HUDEP-2 (cell line): ENCODE results near the gene HTRA3.

Source experiments
- DNase-seq, 76 experiments: peaks; one replicate each; lab custom pipeline; 2025; ENCODE audit not compliant: unreplicated experiment in 76 of 76; lab: John Stamatoyannopoulos, UW

HTRA3 gene

GRCh38 chr4:8278421-8279287 is 9.1 kb downstream of the HTRA3 start:
- DNase-seq, result no peak

- DNase-seq, result no peak
Observed at GRCh38 chr4:8279321-8280157, 10.0 kb downstream of the HTRA3 start.

GRCh38 chr4:8280158-8280875 is 10.8 kb downstream of the HTRA3 start:
- DNase-seq, result no peak

- no peak for DNase-seq
Observed at GRCh38 chr4:8280876-8281440, 11.4 kb downstream of the HTRA3 start.

GRCh38 chr4:8281519-8282133 is 12.1 kb downstream of the HTRA3 start:
- DNase-seq, result no peak

- DNase-seq, result no peak
Observed at GRCh38 chr4:8282134-8282641, 12.6 kb downstream of the HTRA3 start.

GRCh38 chr4:8282742-8283141 is 13.2 kb downstream of the HTRA3 start:
- no peak for DNase-seq

GRCh38 chr4:8283161-8283560 is 13.6 kb downstream of the HTRA3 start:
- DNase-seq, result no peak

GRCh38 chr4:8283631-8284121 is 14.1 kb downstream of the HTRA3 start:
- DNase-seq, result no peak

GRCh38 chr4:8284391-8284790 is 14.8 kb downstream of the HTRA3 start:
- DNase-seq, result no peak

GRCh38 chr4:8285143-8285975 is 15.8 kb downstream of the HTRA3 start:
- DNase-seq, result no peak

- no peak for DNase-seq
Observed at GRCh38 chr4:8285976-8286718, 16.6 kb downstream of the HTRA3 start.

GRCh38 chr4:8286719-8287342 is 17.3 kb downstream of the HTRA3 start:
- DNase-seq, result no peak

GRCh38 chr4:8287343-8288280 is 18.1 kb downstream of the HTRA3 start:
- DNase-seq, result no peak

- DNase-seq, result no peak
Observed at GRCh38 chr4:8289151-8289750, 19.7 kb downstream of the HTRA3 start.

- no peak for DNase-seq
Observed at GRCh38 chr4:8289956-8290700, 20.6 kb downstream of the HTRA3 start.
